ENCODE results near the gene NEO1.

The NEO1 gene

DNA sequence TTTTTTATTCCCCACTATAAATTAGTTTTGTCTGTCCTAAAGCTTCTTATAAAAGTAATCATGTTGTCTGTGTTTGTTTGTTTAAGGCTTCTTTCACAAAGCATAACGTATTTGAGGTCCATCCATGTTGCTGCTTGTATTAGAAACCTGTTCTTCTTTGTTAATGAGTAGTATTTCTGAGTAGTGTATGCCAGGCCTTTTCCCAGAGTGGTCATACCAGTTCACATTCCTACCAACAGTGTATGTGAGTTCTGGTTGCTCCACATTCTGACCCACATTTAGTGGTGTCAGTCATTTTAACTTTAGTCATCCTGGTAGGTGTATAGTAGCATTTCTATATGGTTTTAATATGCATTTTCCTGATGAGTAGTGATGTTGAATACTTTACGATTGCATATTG lies 98.6 kb downstream of the NEO1 start:
- no peaks in the 10 kb centered on the region for H3K79me2 ChIP-seq (ENCODE audit: control insufficient read depth, low read length)

DNA sequence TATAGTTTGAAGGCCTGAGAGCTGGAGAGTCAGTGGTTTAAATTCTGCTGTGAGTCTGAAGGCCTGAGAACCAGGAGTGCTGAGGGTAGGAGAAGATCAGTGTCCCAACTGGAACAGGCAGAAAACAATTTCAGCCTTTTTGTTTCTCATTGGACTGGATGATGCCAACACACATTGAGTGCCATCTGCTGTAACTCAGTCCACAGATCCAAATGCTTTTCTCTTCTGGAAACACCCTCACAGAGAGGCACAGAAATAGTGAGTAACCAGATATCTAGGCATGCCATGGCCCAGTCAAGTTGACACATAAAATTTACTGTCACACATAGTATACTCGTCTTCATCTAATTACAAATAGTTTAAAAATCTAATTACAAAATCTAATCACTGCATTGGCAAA lies 100.8 kb downstream of the NEO1 start:
- no peaks in the 10 kb centered on the region for H3K79me2 ChIP-seq (ENCODE audit: control insufficient read depth, low read length)
- no peaks in the 10 kb centered on the region for H3K9me3 ChIP-seq (ENCODE audit: control insufficient read depth, insufficient read depth, low read length)
- no peak overlapping the region for H3K4me3 ChIP-seq (ENCODE audit: low read length)
- H3K27me3 ChIP-seq (ENCODE audit: control insufficient read depth, low read length), result no peaks in the 10 kb centered on the region
- TF ChIP-seq CTCF (IDR thresholded peaks at IDR 0.05; ENCODE audit: low read depth, low read length, poor library complexity, severe bottlenecking) (no peak), EZH2phosphoT487 (IDR thresholded peaks at IDR 0.05; ENCODE audit: borderline replicate concordance, low read length) (no peak)
- no peaks in the 10 kb centered on the region for H4K20me1 ChIP-seq (ENCODE audit: control insufficient read depth, insufficient read depth, low read depth, low read length)
- H3K36me3 ChIP-seq (ENCODE audit: control insufficient read depth, low read length), result no peaks in the 10 kb centered on the region
- H3K27ac ChIP-seq (ENCODE audit: low read depth, low read length), result no peak overlapping the region
- H3K4me2 ChIP-seq (ENCODE audit: low read length), result no peak overlapping the region
- H3K9me2 ChIP-seq (replicated peaks; ENCODE audit: control insufficient read depth, low read length), result no peaks in the 10 kb centered on the region; the same call in 1 of the 2 replicates
- H3F3A ChIP-seq (ENCODE audit: control insufficient read depth, insufficient read depth), result no peaks in the 10 kb centered on the region
- no peaks in the 10 kb centered on the region for H3K4me1 ChIP-seq (ENCODE audit: control insufficient read depth, low read length)

More for the DNA sequence above, 98.6 kb downstream of the NEO1 start:
- no peak overlapping the region for H3K4me3 ChIP-seq (ENCODE audit: low read length)
- no peaks in the 10 kb centered on the region; the same call in 1 of the 2 replicates for H3K9me2 ChIP-seq (replicated peaks; ENCODE audit: control insufficient read depth, low read length)
- no peaks in the 10 kb centered on the region for H3K9me3 ChIP-seq (ENCODE audit: control insufficient read depth, insufficient read depth, low read length)
- H4K20me1 ChIP-seq (ENCODE audit: control insufficient read depth, insufficient read depth, low read depth, low read length), result no peaks in the 10 kb centered on the region
- no peaks in the 10 kb centered on the region for H3K36me3 ChIP-seq (ENCODE audit: control insufficient read depth, low read length)
- no peak overlapping the region for H3K4me2 ChIP-seq (ENCODE audit: low read length)
- H3K27ac ChIP-seq (ENCODE audit: low read depth, low read length), result no peak overlapping the region
- peaks cover 3% of the 10 kb centered on the region; the same call in 1 of the 2 replicates for H3K27me3 ChIP-seq (ENCODE audit: control insufficient read depth, low read length)
- no peaks in the 10 kb centered on the region for H3K4me1 ChIP-seq (ENCODE audit: control insufficient read depth, low read length)
- no peaks in the 10 kb centered on the region for H3F3A ChIP-seq (ENCODE audit: control insufficient read depth, insufficient read depth)
- TF ChIP-seq CTCF (IDR thresholded peaks at IDR 0.05; ENCODE audit: low read depth, low read length, poor library complexity, severe bottlenecking) (no peak), EZH2phosphoT487 (IDR thresholded peaks at IDR 0.05; ENCODE audit: borderline replicate concordance, low read length) (no peak)

GRCh38 chr15:73153447-73153846 lies 101.2 kb downstream of the NEO1 start:
- Histone ChIP-seq H3K79me2 (ENCODE audit: control insufficient read depth, low read length) (no peaks in the 10 kb centered on the region), H3K27ac (ENCODE audit: low read depth, low read length) (no peak overlapping the region), H4K20me1 (ENCODE audit: control insufficient read depth, insufficient read depth, low read depth, low read length) (no peaks in the 10 kb centered on the region), H3K4me2 (ENCODE audit: low read length) (no peak overlapping the region), H3K27me3 (ENCODE audit: control insufficient read depth, low read length) (no peaks in the 10 kb centered on the region), H3K4me1 (ENCODE audit: control insufficient read depth, low read length) (no peaks in the 10 kb centered on the region), H3K4me3 (ENCODE audit: low read length) (no peak overlapping the region), H3K36me3 (ENCODE audit: control insufficient read depth, low read length) (no peaks in the 10 kb centered on the region), H3F3A (ENCODE audit: control insufficient read depth, insufficient read depth) (no peaks in the 10 kb centered on the region), H3K9me3 (ENCODE audit: control insufficient read depth, insufficient read depth, low read length) (no peaks in the 10 kb centered on the region), H3K9me2 (replicated peaks; ENCODE audit: control insufficient read depth, low read length) (no peaks in the 10 kb centered on the region; the same call in 1 of the 2 replicates)
- no peak for TF ChIP-seq EZH2phosphoT487 (IDR thresholded peaks at IDR 0.05; ENCODE audit: borderline replicate concordance, low read length)
- no peak for TF ChIP-seq CTCF (IDR thresholded peaks at IDR 0.05; ENCODE audit: low read depth, low read length, poor library complexity, severe bottlenecking)
